EH (cell line): ENCODE measurements around the gene GANAB.
"Not testable (repeated sequence)": the region's sequence is repeated elsewhere in the genome, so short reads cannot be mapped to it uniquely, and the experiment has no call there.

ENCODE experiments used
- DNase-seq: peaks from one replicate; pipeline ENCODE4 v3.0.0-alpha.2; 2015; ENCODE audit warnings: low read depth

Gene GANAB

DNA sequence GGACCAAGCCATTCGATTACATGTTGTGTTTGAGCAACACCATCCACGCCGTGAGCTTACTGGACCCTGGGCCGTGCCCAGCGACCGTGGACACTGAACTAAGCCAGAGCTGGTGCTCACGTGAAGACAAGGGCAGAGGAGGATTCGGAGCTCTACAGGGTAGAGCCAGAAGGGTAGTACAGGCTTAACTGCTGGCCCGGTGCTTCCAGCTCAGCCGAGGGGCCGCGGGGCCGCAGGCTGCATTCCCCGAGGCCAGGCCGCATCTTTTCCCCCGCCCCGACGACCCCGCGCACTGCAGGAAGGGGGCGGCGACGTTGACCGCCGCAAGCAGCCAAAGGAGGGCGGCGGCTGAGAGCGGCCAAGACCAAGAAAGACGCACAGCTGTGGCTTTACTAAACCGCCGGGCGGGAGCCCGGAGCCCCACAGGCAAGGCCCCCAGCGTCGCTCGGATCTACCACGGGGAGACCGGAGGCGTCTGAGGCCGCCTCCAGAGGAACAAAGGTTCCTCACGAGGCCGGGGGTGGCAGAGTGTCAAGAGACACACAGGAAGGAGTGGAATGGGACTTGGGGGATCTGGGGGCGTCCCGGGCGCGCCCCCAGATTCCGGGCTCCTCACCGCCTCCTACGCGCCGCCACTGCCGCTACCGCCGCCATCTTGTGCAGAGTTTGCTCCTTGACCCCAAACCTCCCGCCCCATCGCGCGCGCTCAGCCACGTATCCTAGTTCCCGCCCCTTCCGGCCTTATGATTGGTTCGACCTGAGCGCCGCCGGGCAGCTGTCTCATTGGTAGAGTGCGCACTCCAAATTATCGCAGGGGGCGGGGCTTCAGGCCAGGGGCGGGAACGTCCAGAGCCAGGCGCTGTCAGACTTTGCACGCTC is at the start of gene GANAB:
GANAB (minus strand) TSS at position 668 of the 879 bp plus-strand sequence; CDS start at position 654, 14 bp downstream.
- peak; percentile 98 for DNase-seq

DNA sequence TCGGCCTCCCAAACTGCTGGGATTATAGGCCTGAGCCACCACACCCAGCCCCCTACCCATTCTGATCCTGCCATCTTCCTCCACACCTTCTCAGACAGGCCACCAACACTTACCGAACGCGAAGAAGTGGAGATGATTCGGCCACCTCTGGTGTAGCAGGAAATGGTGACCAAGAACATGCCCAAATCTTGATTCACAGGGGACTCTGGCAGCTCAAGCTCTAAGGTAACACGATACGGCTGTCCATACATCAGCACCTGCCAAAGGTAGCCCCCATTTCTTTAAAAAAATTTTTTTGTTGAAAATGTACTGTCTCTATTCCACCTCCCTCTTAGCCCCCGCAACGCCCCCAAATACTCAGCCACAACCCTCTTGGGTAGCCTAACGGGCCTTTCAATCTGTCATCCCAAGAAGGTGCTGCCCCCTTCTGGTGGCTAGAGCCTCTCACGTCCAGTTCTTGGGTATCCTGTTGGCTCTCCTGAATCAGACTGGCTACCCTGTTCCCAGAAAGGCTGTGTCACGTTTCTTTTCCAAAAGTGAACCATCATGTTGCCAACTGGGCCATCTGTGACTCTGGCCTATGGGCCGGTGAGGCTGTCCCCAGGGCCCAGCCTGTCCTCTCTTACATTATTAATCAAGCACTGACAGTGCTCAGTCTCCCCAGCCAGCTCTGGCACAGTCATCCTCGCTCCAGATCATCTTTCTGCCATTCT is 48.2 kb upstream of the GANAB start:
- DNase-seq: peak; percentile 81

DNA sequence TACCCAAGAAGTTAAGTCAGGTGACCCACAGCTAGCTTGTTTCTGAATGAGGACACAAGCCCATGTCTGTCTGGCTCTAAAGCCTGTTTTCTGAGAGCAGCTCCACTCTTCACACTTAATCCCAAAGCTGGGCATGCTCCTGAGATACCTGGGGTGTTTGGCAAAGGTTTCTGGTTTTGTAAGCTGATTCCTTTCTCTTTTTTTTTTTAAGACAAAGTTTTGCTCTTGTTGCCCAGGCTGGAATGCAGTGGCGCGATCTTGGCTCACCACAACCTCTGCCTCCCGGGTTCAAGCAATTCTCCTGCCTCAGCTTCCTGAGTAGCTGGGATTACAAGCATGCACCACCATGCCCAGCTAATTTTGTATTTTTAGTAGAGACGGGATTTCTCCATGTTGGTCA is 47.2 kb upstream of the GANAB start:
- DNase-seq: not testable (repeated sequence)

DNA sequence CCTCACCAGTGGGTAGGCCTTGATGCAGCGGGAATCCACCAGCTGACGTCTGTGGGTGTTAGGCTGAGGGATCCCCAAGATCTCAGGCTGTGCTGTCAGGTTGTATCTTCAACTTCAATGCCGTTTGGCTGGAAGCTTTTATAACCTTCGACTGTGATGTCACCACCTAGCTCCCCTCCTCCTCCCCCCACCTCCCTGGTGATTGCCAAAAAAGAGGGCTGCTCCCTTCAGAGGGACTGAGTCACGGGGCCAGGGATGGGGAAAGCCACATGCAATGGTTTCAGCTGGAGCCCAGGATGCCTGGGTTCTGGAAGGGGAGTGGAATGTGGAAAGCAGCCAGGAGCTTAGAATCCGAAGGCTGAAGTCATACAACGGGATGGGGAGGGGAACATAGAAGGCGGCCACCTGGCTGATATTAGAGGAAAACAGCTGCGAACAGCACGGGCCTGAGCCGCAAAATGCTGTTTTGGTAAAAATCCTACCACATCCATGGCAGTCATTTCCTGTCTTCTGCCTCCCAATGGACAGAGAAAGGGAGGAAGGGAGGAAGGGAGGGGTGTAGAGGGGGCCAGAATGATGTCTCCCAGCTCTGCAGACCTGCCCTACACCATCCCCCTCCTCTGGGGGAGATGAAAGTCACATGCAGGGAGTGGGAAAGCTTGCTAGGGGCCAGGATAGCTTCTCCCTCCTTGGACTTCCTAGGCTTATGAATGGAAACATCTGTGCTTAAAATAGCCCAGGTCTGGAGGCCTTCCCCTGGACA is 43.2 kb upstream of the GANAB start, which contains the start of gene LRRN4CL:
LRRN4CL (minus strand) TSS at position 110 of the 763 bp plus-strand sequence. CDS start 1,022 bp downstream, outside the sequence.
- DNase-seq: peak; percentile 91

GRCh38 chr11:62688491-62688890 is 42.1 kb upstream of the GANAB start:
- no peak for DNase-seq

- DNase-seq: no peak
Measured at GRCh38 chr11:62687508-62688396, 41.3 kb upstream of the GANAB start.

DNA sequence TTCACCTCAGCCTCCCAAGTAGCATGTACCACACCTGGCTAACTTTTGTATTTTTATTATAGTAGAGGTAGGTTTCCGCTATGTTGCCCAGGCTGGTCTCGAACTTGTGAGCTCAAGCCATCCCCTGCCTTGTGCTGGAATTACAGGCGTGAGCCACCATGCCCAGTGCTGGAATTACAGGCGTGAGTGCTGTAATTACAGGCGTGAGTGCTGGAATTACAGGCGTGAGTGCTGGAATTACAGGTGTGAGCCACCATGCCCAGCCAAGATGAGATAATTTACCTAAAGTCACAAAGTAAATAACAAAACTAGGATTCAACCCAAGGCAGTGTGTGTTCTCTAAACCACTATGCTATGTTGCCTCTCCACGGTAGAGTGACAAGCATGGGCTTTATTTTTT is 36.1 kb upstream of the GANAB start:
- no peak for DNase-seq

- peak; percentile 84 for DNase-seq
Measured at GRCh38 chr11:62680825-62681240, 34.4 kb upstream of the GANAB start.

GRCh38 chr11:62678770-62679696 is 32.6 kb upstream of the GANAB start, which contains the start of gene UBXN1:
UBXN1 (minus strand) TSS chr11:62679073; CDS start chr11:62678923, 150 bp downstream.
- peak; percentile 88 for DNase-seq

DNA sequence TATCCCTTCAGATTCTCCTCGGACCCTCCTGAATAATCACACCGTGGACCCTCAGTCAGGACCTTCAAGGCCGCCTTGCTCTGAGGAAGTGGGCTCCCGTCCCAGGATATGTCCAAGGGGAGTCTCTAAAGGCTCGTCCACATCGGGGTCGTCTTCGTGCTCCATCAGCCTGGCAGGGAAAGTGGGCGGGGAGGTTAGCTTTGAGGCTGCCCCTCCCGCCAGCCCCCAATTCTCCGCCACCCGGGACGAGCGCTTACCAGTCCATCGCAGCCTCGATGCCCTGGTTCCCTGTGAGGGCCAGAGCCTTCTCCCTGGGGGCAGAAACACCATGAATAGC is 32.0 kb upstream of the GANAB start:
- DNase-seq: no peak

GRCh38 chr11:62677714-62678113 is 31.3 kb upstream of the GANAB start:
- no peak for DNase-seq

GRCh38 chr11:62677156-62677555 is 30.7 kb upstream of the GANAB start:
- no peak for DNase-seq

DNA sequence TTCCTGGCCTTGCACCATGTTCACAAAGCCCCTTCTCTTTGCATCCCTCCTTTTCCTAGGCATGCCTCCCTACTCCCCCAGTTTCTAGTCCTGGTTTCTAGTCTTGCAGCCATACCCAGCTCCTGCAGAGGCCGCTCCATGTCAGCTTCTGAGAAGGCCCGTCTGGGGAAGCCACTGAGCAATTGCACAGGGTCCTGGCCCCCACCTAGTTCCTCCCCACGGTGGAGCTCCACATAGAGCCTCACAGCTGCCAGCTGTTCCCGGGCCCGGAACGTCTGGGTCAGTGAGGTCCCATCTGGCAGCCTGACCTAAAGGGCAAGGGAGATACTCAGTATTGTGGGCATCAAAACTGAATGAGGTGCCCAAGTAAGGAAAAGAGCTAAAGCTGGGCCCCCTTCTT is 30.3 kb upstream of the GANAB start:
- no peak for DNase-seq

DNA sequence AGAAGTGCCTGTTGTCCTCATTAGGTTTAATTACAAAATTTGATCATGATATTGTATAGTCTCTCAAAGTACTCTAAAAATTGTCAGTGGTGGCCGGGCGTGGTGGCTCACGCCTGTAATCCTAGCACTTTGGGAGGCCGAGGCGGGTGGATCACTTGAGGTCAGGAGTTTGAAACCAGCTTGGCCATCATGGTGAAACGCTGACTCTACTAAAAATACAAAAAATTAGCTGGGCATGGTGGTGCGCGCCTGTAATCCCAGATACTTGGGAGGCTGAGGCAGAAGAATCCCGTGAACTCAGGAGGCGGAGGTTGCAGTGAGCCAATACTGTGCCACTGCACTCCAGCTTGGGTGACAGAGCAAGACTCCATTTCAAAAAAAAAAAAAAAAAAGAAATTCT is 29.0 kb upstream of the GANAB start:
- DNase-seq: not testable (repeated sequence)

DNA sequence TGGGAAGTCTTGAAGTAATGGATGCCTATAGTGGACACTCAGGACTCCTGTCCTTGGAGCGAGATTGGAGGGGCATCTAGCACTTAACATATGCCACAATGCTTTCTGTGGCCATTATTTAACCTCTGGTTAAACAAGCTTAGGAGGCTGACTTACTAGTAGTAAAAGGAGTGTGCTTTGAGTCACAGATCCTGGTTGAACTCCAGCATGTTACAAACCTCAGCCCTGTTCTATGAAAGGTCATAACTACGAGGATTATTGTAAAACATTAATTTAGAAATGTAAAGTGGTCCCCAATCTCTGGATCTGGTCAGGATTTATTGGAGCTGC is 26.7 kb upstream of the GANAB start:
- DNase-seq: no peak

DNA sequence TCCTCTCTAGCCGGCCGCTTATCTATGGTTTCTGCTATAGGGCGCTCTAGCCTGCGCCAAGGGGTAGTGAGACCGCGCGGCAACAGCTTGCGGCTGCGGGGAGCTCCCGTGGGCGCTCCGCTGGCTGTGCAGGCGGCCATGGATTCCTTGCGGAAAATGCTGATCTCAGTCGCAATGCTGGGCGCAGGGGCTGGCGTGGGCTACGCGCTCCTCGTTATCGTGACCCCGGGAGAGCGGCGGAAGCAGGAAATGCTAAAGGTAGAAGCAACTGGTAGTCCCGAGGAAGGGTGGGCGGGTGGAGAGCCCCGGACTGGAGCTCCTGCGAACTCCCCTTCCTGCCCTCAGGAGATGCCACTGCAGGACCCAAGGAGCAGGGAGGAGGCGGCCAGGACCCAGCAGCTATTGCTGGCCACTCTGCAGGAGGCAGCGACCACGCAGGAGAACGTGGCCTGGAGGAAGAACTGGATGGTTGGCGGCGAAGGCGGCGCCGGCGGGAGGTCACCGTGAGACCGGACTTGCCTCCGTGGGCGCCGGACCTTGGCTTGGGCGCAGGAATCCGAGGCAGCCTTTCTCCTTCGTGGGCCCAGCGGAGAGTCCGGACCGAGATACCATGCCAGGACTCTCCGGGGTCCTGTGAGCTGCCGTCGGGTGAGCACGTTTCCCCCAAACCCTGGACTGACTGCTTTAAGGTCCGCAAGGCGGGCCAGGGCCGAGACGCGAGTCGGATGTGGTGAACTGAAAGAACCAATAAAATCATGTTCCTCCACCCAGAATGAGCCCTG is 25.4 kb upstream of the GANAB start, which contains the start of the genes LBHD1 and UQCC3:
LBHD1 (minus strand) TSS at position 660 of the 782 bp plus-strand sequence. CDS start 2,236 bp downstream, outside the sequence.
UQCC3 (plus strand) TSS at position 66 of the 782 bp plus-strand sequence; CDS start at position 139, 73 bp downstream.
- DNase-seq: peak; percentile 82

- no peak for DNase-seq
Measured at GRCh38 chr11:62671236-62671607, 24.8 kb upstream of the GANAB start.

DNA sequence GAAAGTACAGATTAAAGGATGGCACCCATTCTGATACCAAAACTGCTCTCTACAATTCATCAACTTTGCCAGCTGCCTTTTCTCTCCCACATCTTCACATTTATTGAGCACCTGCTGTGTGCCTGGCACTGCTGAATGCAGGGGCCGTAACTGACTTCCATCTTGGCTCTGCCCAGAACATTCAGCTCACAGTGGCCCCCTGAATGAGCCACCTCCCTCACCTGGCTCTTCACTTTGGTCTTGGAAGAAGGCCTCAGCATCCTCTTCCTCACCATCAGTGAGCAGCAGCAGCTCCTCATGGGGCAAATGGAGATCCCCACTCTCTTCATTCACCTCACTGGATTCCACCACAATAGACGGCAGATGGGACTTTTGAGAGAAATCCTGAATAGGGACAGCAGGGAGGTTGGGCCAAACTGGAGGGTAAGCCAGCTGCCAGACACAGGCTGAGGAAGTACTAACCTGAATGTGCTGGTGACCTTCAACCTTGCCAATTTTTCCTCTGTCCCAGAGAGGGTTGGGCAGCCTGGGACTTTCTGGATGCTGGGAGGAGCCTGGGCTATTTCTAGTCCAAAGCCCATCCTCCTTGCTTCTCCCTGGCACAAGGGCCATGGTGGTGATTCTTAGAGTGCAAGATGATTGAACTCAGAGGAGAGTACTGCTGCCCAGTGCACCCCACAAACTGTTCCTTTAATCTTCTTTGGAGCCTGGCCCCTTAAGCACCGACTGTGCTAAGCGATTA is 23.2 kb upstream of the GANAB start:
- DNase-seq: peak; percentile 12
